ENCODE measurements around the gene EFCAB9.

Gene EFCAB9

GRCh38 chr5:172213126-172213525 lies 19.2 kb downstream of the EFCAB9 start:
- no peak overlapping the region for H3K27ac ChIP-seq
- TF ChIP-seq CTCF (conservative IDR thresholded peaks at IDR 0.05): no peak

DNA sequence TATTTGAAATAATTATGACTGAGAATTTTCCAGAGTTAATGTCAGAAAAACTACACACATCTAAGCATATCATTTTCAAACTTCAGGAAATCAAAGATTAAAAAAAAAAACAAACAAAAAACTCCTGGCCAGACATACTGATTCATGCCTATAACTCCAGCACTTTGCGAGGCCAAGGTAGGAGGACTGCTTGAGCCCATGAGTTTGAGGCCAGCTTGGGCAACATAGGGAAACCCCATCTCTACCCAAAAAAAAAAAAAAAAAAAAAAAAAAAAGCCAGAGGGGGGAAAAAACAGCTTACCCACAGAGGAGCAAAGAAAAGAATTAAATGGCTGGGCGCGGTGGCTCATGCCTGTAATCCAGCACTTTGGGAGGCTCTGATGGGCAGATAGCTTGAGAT lies 22.4 kb downstream of the EFCAB9 start:
- H3K27ac ChIP-seq: no peak overlapping the region
- TF ChIP-seq CTCF (conservative IDR thresholded peaks at IDR 0.05): no peak

DNA sequence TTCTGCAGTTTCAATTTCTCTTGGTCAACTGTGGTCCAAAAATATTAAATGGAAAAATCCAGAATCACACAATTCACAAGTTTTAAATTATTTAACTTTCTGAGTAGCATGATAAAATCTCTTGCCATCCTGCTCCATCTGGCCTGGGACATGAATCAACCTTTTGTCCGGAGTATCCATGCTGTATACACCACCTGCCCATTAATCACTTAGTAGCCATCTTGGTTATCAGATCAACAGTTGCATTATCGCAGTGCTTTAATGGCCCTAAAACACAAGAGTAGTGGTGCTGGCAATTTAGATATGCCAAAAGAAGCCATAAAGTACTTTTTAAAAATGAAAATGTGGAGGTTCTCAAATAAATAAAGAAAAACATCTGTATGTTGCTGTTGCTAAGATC lies 25.3 kb downstream of the EFCAB9 start:
- no peak overlapping the region for H3K27ac ChIP-seq
- TF ChIP-seq CTCF (conservative IDR thresholded peaks at IDR 0.05): no peak

DNA sequence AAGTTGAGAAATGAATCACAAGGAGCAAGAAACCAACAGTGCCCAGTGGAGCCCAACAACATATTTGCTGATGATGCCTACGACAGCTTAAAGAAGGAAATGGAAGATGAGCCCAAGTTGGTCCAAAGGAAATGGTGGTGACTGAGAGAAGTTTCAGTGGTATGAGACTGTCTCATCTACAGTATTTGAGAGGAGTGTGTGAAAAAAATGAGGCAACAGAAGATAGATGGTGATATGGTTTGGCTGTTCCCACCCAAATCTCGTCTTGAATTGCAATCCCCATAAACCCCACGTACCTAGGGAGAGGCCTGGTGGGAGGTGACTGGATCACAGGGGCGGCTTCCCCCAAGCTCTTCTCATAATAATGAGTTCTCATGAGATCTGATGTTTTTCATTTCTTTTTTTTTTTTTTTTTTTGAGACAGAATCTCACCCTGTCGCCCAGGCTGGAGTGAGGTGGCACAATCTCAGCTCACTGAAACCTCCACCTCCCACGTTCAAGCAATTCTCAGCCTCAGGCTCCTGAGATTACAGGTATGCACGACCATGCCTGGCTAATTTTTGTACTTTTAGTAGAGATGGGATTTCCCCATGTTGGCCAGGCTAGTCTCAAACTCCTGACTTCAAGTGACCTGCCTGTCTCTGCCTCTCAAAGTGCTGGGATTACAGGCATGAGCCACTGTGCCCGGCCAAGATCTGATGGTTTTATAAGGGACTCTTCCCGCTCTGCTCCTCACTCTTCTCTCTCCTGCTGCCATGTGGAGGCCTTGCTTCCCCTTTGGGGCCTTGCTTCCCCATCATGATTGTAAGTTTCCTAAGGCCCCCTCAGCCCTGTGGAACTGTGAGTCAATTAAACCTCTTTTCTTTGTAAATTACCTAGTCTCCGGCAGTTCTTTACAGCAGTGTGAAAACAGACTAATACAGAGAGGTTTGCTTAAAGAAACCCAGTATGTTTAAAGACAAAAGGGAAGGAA lies 30.2 kb downstream of the EFCAB9 start:
- TF ChIP-seq CTCF (conservative IDR thresholded peaks at IDR 0.05): no peak
- H3K27ac ChIP-seq: no peak overlapping the region

DNA sequence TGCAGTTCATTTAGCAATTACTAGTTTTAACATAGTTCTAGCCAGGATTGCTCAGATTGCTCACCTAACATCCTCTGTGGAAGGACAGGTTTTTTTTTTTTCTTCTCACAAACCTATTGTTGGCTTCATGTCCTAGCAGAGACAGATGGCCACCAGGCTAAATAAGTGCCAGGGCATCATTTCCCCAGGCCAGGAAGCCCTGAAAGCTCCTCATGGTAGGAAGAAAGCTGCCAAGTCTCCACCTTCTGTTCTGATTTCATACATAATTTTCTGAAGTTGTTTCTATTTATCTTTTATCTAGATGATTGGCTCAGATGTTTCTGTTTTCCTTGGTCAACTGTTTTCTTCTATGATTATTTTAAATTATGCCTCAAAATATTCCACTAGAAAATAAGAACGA lies 31.0 kb downstream of the EFCAB9 start:
- no peak for TF ChIP-seq CTCF (conservative IDR thresholded peaks at IDR 0.05)
- H3K27ac ChIP-seq: no peak overlapping the region

GRCh38 chr5:172229904-172230303 lies 35.9 kb downstream of the EFCAB9 start:
- H3K27ac ChIP-seq: no peak overlapping the region
- TF ChIP-seq CTCF (conservative IDR thresholded peaks at IDR 0.05): no peak

GRCh38 chr5:172234031-172234430 lies 40.1 kb downstream of the EFCAB9 start:
- TF ChIP-seq CTCF (conservative IDR thresholded peaks at IDR 0.05): no peak

More at GRCh38 chr5:172234031-172234430, 40.1 kb downstream of the EFCAB9 start:
- no peak overlapping the region for H3K27ac ChIP-seq

Measured in VCaP (cell line).